Neural cell (in vitro differentiated cells): Measurements from ENCODE around the gene ASS1. TPM values are rescaled to one million over a fixed set of nuclear protein-coding genes. Genes with fewer than 3 reads are reported as not detected.

Experiments
- H2AFZ ChIP-seq: fragments of 200-600, 300-800 bp; sonication (generic), shearing (Covaris generic); 2 replicates; pipeline ENCODE4 v1.6.0; 2014; ENCODE audit warnings: low read depth, mild to moderate bottlenecking, antibody characterized with exemption, low read length, moderate library complexity
- H3F3A ChIP-seq: fragments of 200-600 bp; shearing (Covaris generic); 2 replicates; pipeline ENCODE4 v1.6.1; 2016; ENCODE audit warnings: mild to moderate bottlenecking, moderate library complexity, mixed read lengths, antibody characterized with exemption, low read length; ENCODE audit not compliant: insufficient read depth, poor library complexity, severe bottlenecking
- H3K27ac ChIP-seq: fragments of 200-600, 300-800 bp; sonication (generic), shearing (Covaris generic); 2 replicates; pipeline ENCODE4 v1.5.1; 2014; ENCODE audit warnings: mild to moderate bottlenecking, low read length, moderate library complexity
- H3K27me3 ChIP-seq: fragments of 300-800, 200-600 bp; sonication (generic), shearing (Covaris generic); 2 replicates; pipeline ENCODE4 v1.6.0; 2014; ENCODE audit warnings: mild to moderate bottlenecking, low read depth, low read length, moderate library complexity; ENCODE audit not compliant: insufficient read depth
- H3K36me3 ChIP-seq: fragments of 300-800, 200-600 bp; sonication (generic), shearing (Covaris generic); 2 replicates; pipeline ENCODE4 v1.5.1; 2014; ENCODE audit warnings: mild to moderate bottlenecking, antibody characterized with exemption, low read length, moderate library complexity; ENCODE audit not compliant: insufficient read depth
- H3K4me2 ChIP-seq: fragments of 300-800, 200-600 bp; sonication (generic), shearing (Covaris generic); 2 replicates; pipeline ENCODE4 v1.6.0; 2014; ENCODE audit warnings: mild to moderate bottlenecking, low read length
- H3K4me3 ChIP-seq: fragments of 300-800, 200-600 bp; sonication (generic), shearing (Covaris generic); 2 replicates; pipeline ENCODE4 v1.5.1; 2014; ENCODE audit warnings: mild to moderate bottlenecking, low read length, moderate library complexity
- H3K79me2 ChIP-seq: fragments of 200-600 bp; shearing (Covaris generic); replicated peaks from 2 replicates; pipeline ENCODE4 v1.6.0; 2014; ENCODE audit warnings: mild to moderate bottlenecking, low read length, moderate library complexity; ENCODE audit not compliant: insufficient read depth
- H3K9ac ChIP-seq: fragments of 300-800, 200-600 bp; sonication (generic), shearing (Covaris generic); 2 replicates; pipeline ENCODE4 v1.6.1; 2016; ENCODE audit warnings: mild to moderate bottlenecking, low read length, mixed read lengths
- H3K9me2 ChIP-seq: fragments of 200-600 bp; shearing (Covaris generic); 2 replicates; pipeline ENCODE4 v1.6.1; 2016; ENCODE audit warnings: mild to moderate bottlenecking, low read length, mixed read lengths; ENCODE audit not compliant: insufficient read depth
- H3K9me3 ChIP-seq: fragments of 200-600, 300-800 bp; sonication (generic), shearing (Covaris generic); 2 replicates; pipeline ENCODE4 v1.6.1; 2016; ENCODE audit warnings: mild to moderate bottlenecking, mixed run types, low read length, moderate library complexity, mixed read lengths
- H4K20me1 ChIP-seq: fragments of 200-600 bp; shearing (Covaris generic); 2 replicates; pipeline ENCODE4 v1.6.1; 2016; ENCODE audit warnings: mild to moderate bottlenecking, mixed run types; ENCODE audit not compliant: insufficient read depth
- CTCF ChIP-seq: fragments of 450-650 bp; IDR thresholded peaks from 2 replicates; pipeline ENCODE4 v1.5.1; 2014; ENCODE audit warnings: antibody characterized with exemption, mild to moderate bottlenecking, moderate library complexity; ENCODE audit not compliant: poor library complexity, severe bottlenecking
- EP300 ChIP-seq: fragments of 450-650 bp; conservative IDR thresholded peaks from 2 replicates; pipeline ENCODE4 v1.6.1; 2014; ENCODE audit warnings: antibody characterized with exemption, mild to moderate bottlenecking, moderate library complexity; ENCODE audit not compliant: poor library complexity, severe bottlenecking
- EZH2 ChIP-seq: fragments of 200-600, 300-800 bp; shearing (Covaris generic), sonication (generic); IDR thresholded peaks from 2 replicates; pipeline ENCODE4 v1.6.1; 2014; ENCODE audit warnings: antibody characterized with exemption, low read length, borderline replicate concordance, mild to moderate bottlenecking; ENCODE audit not compliant: insufficient read depth, poor library complexity, severe bottlenecking
- MXI1 ChIP-seq: fragments of 450-650 bp; conservative IDR thresholded peaks from 2 replicates; pipeline ENCODE4 v1.6.1; 2014; ENCODE audit warnings: antibody characterized with exemption, mild to moderate bottlenecking; ENCODE audit not compliant: poor library complexity, severe bottlenecking
- POLR2AphosphoS5 ChIP-seq: IDR thresholded peaks from 2 replicates; pipeline ENCODE4 v1.6.1; 2012
- RAD21 ChIP-seq: fragments of 450-650 bp; conservative IDR thresholded peaks from 2 replicates; pipeline ENCODE4 v1.6.1; 2014; ENCODE audit warnings: antibody characterized with exemption, mild to moderate bottlenecking, moderate library complexity
- REST ChIP-seq: IDR thresholded peaks from 2 replicates; pipeline ENCODE4 v1.6.1; 2012; ENCODE audit warnings: borderline replicate concordance
- SMC3 ChIP-seq: fragments of 450-650 bp; conservative IDR thresholded peaks from 2 replicates; pipeline ENCODE4 v1.6.1; 2014; ENCODE audit warnings: antibody characterized with exemption, mild to moderate bottlenecking, moderate library complexity; ENCODE audit not compliant: poor library complexity
- TAF1 ChIP-seq: IDR thresholded peaks from 2 replicates; pipeline ENCODE4 v1.6.1; 2012; ENCODE audit warnings: low read depth
- polyA plus RNA-seq: library from polyadenylated mRNA; depleted of rRNA; stranded (reverse); fragments of >200 nt; gene quantifications from 2 replicates; pipeline ENCODE4 v1.2.3, GENCODE V29; 2014

Gene ASS1
- polyA plus RNA-seq, 1 donor from 2014 or later: 2.6 TPM

- H3K4me2 ChIP-seq: no peak overlapping the region
- no peaks in the 10 kb centered on the region for H4K20me1 ChIP-seq
- no peak overlapping the region for H3K9ac ChIP-seq
- no peaks in the 10 kb centered on the region for H3F3A ChIP-seq
- H3K9me3 ChIP-seq: peaks cover 7% of the 10 kb centered on the region
- TF ChIP-seq POLR2AphosphoS5: no peak
- TF ChIP-seq CTCF: no peak
- TF ChIP-seq REST: no peak
- no peak for TF ChIP-seq EZH2
- no peak for TF ChIP-seq SMC3
- H3K79me2 ChIP-seq: no peaks in the 10 kb centered on the region
- no peaks in the 10 kb centered on the region for H3K36me3 ChIP-seq
- no peak overlapping the region for H3K4me3 ChIP-seq
- no peaks in the 10 kb centered on the region for H3K27me3 ChIP-seq
- H3K27ac ChIP-seq: no peak overlapping the region
- no peak overlapping the region for H2AFZ ChIP-seq
- no peaks in the 10 kb centered on the region for H3K9me2 ChIP-seq
These were observed 48.3 kb downstream of the ASS1 start for GRCh38 chr9:130493021-130493420.

- no peaks in the 10 kb centered on the region for H3K9me2 ChIP-seq
- no peaks in the 10 kb centered on the region for H4K20me1 ChIP-seq
- no peak overlapping the region for H3K4me3 ChIP-seq
- TF ChIP-seq REST (no peak), MXI1 (no peak), TAF1 (no peak), EP300 (no peak), POLR2AphosphoS5 (no peak), CTCF (no peak), SMC3 (no peak), EZH2 (no peak), RAD21 (no peak)
- no peak overlapping the region for H3K9ac ChIP-seq
- no peaks in the 10 kb centered on the region for H3K36me3 ChIP-seq
- no peak overlapping the region for H2AFZ ChIP-seq
- no peaks in the 10 kb centered on the region for H3K27me3 ChIP-seq
- peaks cover 7% of the 10 kb centered on the region for H3K9me3 ChIP-seq
- no peaks in the 10 kb centered on the region for H3F3A ChIP-seq
- no peaks in the 10 kb centered on the region for H3K79me2 ChIP-seq
- no peak overlapping the region for H3K4me2 ChIP-seq
- no peak overlapping the region for H3K27ac ChIP-seq
These were observed 48.7 kb downstream of the ASS1 start for GRCh38 chr9:130493476-130493875.
